Fibroblast of mammary gland (primary cell): ENCODE measurements around the gene LGR6.

Source experiments
- DNase-seq: peaks from one replicate; pipeline ENCODE4 v3.0.0-alpha.2; 2010; ENCODE audit warnings: low read depth
- H3K4me3 ChIP-seq: 2 replicates; pipeline ENCODE4 v1.5.1; 2011; ENCODE audit warnings: low read depth, mild to moderate bottlenecking, low read length, moderate library complexity; ENCODE audit not compliant: control insufficient read depth
- CTCF ChIP-seq: conservative IDR thresholded peaks from 2 replicates; pipeline ENCODE4 v1.5.1; 2011; ENCODE audit warnings: low read depth, low read length, inconsistent platforms; ENCODE audit not compliant: control insufficient read depth, insufficient read depth

Gene LGR6

GRCh38 chr1:202287196-202287595, 93.6 kb downstream of the LGR6 start:
- no peak for DNase-seq
- H3K4me3 ChIP-seq: no peak overlapping the region
- TF ChIP-seq CTCF: no peak

- DNase-seq: no peak
These were observed 94.6 kb downstream of the LGR6 start for GRCh38 chr1:202288177-202288576.

GRCh38 chr1:202289009-202289408, 95.4 kb downstream of the LGR6 start:
- no peak for DNase-seq
- no peak overlapping the region for H3K4me3 ChIP-seq
- no peak for TF ChIP-seq CTCF

More at GRCh38 chr1:202288177-202288576, 94.6 kb downstream of the LGR6 start:
- no peak for TF ChIP-seq CTCF
- no peak overlapping the region for H3K4me3 ChIP-seq

GRCh38 chr1:202291001-202291400, 97.4 kb downstream of the LGR6 start:
- DNase-seq: no peak
- TF ChIP-seq CTCF: no peak
- no peak overlapping the region for H3K4me3 ChIP-seq

GRCh38 chr1:202291961-202292712, 98.5 kb downstream of the LGR6 start:
- no peak for TF ChIP-seq CTCF
- peak; percentile 85 for DNase-seq
- no peak overlapping the region for H3K4me3 ChIP-seq

GRCh38 chr1:202292773-202293172, 99.2 kb downstream of the LGR6 start:
- DNase-seq: no peak
- TF ChIP-seq CTCF: no peak

More at GRCh38 chr1:202292773-202293172, 99.2 kb downstream of the LGR6 start:
- H3K4me3 ChIP-seq: no peak overlapping the region
